ENCODE results near the gene ZNF667.

ZNF667 gene

GRCh38 chr19:56393119-56394012, 83.8 kb downstream of the ZNF667 start, which contains the start of gene ZNF582:
Gene ZNF582, minus strand, starts transcription at chr19:56393534. Its CDS starts 1,782 bp downstream, at chr19:56391752.
- TF ChIP-seq CTCF (IDR thresholded peaks at IDR 0.05; ENCODE audit: borderline replicate concordance, insufficient read depth, low read depth, low read length) = peak; percentile 77
- H3K4me3 ChIP-seq (ENCODE audit: low read depth, low read length) = peak within 1 kb of the TSS; percentile 60

Measured in GM12875 (cell line).